ENCODE measurements around the gene CCDC183. TPM values are rescaled to one million over a fixed set of nuclear protein-coding genes. Genes with fewer than 3 reads are reported as not detected.

The CCDC183 gene
- polyA plus RNA-seq, 1 donor from 2014 or later: 5.5 TPM

DNA sequence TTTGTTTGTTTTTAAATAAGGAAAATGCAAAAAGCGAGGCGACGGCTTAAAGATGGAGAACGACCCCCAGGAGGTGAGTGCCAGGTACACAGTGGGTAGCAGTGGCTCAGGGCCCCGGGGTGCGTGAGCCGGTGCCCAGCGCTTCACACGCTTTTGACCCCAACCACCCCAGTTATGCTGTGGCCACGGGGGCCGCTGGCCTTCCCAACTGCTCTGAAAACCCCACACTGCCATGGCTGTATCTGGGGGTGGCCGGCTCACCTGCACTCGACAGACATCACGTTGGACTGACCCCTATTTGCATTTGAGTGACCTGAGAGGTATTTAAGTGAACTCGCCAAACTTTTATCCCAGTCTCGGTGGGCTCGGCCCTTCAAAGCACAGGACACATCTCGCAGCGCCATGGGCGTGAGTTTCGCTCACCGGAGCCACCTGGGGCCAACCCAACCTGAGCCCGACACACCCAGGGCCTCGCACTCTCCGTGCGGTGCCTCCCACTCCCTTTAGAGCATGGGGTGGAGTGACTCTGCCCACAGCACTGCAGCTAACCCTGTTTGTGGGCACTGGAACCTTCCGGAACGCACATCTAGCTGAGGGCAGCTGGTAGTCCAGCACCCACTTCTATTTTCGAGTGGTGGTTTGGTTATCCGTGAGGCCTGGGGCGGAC is 32.5 kb downstream of the CCDC183 start:
- Histone ChIP-seq H3K9me3 (ENCODE audit: low read length) (no peaks in the 10 kb centered on the region), H4K20me1 (ENCODE audit: insufficient read depth) (no peaks in the 10 kb centered on the region), H2AFZ (ENCODE audit: low read depth, low read length) (no peak overlapping the region), H3K9ac (ENCODE audit: low read length) (no peak overlapping the region), H3K27ac (ENCODE audit: low read length) (no peak overlapping the region), H3K9me2 (ENCODE audit: insufficient read depth, low read length) (no peaks in the 10 kb centered on the region), H3K79me2 (replicated peaks; ENCODE audit: insufficient read depth, low read length) (no peaks in the 10 kb centered on the region), H3K4me2 (ENCODE audit: low read length) (no peak overlapping the region), H3K27me3 (ENCODE audit: insufficient read depth, low read depth, low read length) (no peaks in the 10 kb centered on the region), H3K36me3 (ENCODE audit: insufficient read depth, low read length) (peaks cover 7% of the 10 kb centered on the region), H3F3A (ENCODE audit: insufficient read depth, low read length, poor library complexity, severe bottlenecking) (no peaks in the 10 kb centered on the region), H3K4me3 (ENCODE audit: low read length) (no peak overlapping the region)
- TF ChIP-seq TAF1 (IDR thresholded peaks at IDR 0.05; ENCODE audit: low read depth) (no peak), EP300 (conservative IDR thresholded peaks at IDR 0.05; ENCODE audit: poor library complexity, severe bottlenecking) (no peak), RAD21 (conservative IDR thresholded peaks at IDR 0.05) (no peak), EZH2 (IDR thresholded peaks at IDR 0.05; ENCODE audit: borderline replicate concordance, insufficient read depth, low read length, poor library complexity, severe bottlenecking) (no peak), POLR2AphosphoS5 (IDR thresholded peaks at IDR 0.05) (no peak), MXI1 (conservative IDR thresholded peaks at IDR 0.05; ENCODE audit: poor library complexity, severe bottlenecking) (no peak), SMC3 (conservative IDR thresholded peaks at IDR 0.05; ENCODE audit: poor library complexity) (no peak)
- TF ChIP-seq, protein P1, sequence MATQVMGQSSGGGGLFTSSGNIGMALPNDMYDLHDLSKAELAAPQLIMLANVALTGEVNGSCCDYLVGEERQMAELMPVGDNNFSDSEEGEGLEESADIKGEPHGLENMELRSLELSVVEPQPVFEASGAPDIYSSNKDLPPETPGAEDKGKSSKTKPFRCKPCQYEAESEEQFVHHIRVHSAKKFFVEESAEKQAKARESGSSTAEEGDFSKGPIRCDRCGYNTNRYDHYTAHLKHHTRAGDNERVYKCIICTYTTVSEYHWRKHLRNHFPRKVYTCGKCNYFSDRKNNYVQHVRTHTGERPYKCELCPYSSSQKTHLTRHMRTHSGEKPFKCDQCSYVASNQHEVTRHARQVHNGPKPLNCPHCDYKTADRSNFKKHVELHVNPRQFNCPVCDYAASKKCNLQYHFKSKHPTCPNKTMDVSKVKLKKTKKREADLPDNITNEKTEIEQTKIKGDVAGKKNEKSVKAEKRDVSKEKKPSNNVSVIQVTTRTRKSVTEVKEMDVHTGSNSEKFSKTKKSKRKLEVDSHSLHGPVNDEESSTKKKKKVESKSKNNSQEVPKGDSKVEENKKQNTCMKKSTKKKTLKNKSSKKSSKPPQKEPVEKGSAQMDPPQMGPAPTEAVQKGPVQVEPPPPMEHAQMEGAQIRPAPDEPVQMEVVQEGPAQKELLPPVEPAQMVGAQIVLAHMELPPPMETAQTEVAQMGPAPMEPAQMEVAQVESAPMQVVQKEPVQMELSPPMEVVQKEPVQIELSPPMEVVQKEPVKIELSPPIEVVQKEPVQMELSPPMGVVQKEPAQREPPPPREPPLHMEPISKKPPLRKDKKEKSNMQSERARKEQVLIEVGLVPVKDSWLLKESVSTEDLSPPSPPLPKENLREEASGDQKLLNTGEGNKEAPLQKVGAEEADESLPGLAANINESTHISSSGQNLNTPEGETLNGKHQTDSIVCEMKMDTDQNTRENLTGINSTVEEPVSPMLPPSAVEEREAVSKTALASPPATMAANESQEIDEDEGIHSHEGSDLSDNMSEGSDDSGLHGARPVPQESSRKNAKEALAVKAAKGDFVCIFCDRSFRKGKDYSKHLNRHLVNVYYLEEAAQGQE (IDR thresholded peaks at IDR 0.05; ENCODE audit: borderline replicate concordance): no peak
- TF ChIP-seq, protein P2, sequence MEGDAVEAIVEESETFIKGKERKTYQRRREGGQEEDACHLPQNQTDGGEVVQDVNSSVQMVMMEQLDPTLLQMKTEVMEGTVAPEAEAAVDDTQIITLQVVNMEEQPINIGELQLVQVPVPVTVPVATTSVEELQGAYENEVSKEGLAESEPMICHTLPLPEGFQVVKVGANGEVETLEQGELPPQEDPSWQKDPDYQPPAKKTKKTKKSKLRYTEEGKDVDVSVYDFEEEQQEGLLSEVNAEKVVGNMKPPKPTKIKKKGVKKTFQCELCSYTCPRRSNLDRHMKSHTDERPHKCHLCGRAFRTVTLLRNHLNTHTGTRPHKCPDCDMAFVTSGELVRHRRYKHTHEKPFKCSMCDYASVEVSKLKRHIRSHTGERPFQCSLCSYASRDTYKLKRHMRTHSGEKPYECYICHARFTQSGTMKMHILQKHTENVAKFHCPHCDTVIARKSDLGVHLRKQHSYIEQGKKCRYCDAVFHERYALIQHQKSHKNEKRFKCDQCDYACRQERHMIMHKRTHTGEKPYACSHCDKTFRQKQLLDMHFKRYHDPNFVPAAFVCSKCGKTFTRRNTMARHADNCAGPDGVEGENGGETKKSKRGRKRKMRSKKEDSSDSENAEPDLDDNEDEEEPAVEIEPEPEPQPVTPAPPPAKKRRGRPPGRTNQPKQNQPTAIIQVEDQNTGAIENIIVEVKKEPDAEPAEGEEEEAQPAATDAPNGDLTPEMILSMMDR (IDR thresholded peaks at IDR 0.05; ENCODE audit: poor library complexity, severe bottlenecking): no peak

DNA sequence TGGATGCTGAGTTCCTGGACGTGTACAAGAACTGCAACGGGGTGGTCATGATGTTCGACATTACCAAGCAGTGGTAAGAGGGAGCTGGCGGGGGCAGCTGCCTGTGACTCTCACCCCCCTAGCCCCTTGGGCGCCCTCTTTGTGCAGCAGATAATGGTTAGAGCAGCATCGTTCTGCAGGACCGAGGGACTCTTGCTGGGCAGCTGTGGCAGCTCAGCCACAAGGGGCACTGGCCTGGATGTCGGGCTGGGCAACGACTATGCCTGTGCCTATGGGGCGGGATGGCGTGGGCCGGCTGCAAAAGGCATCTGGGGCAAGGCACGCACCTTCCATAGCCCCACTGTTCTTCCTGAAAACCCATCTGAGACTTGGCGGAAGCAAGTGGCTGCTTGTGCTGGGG is 33.3 kb downstream of the CCDC183 start:
- H3F3A ChIP-seq (ENCODE audit: insufficient read depth, low read length, poor library complexity, severe bottlenecking): no peaks in the 10 kb centered on the region
- H3K79me2 ChIP-seq (replicated peaks; ENCODE audit: insufficient read depth, low read length): no peaks in the 10 kb centered on the region
- no peak overlapping the region for H3K4me2 ChIP-seq (ENCODE audit: low read length)
- H3K4me3 ChIP-seq (ENCODE audit: low read length): no peak overlapping the region
- no peaks in the 10 kb centered on the region for H4K20me1 ChIP-seq (ENCODE audit: insufficient read depth)
- no peak overlapping the region for H3K27ac ChIP-seq (ENCODE audit: low read length)
- H3K27me3 ChIP-seq (ENCODE audit: insufficient read depth, low read depth, low read length): no peaks in the 10 kb centered on the region
- H3K36me3 ChIP-seq (ENCODE audit: insufficient read depth, low read length): peaks cover 7% of the 10 kb centered on the region
- no peak overlapping the region for H3K9ac ChIP-seq (ENCODE audit: low read length)
- H3K9me3 ChIP-seq (ENCODE audit: low read length): no peaks in the 10 kb centered on the region
- TF ChIP-seq, protein P1 (IDR thresholded peaks at IDR 0.05; ENCODE audit: borderline replicate concordance): no peak
- TF ChIP-seq MXI1 (conservative IDR thresholded peaks at IDR 0.05; ENCODE audit: poor library complexity, severe bottlenecking) (no peak), TAF1 (IDR thresholded peaks at IDR 0.05; ENCODE audit: low read depth) (no peak), EP300 (conservative IDR thresholded peaks at IDR 0.05; ENCODE audit: poor library complexity, severe bottlenecking) (no peak), EZH2 (IDR thresholded peaks at IDR 0.05; ENCODE audit: borderline replicate concordance, insufficient read depth, low read length, poor library complexity, severe bottlenecking) (no peak), SMC3 (conservative IDR thresholded peaks at IDR 0.05; ENCODE audit: poor library complexity) (no peak), RAD21 (conservative IDR thresholded peaks at IDR 0.05) (no peak), POLR2AphosphoS5 (IDR thresholded peaks at IDR 0.05) (no peak)
- TF ChIP-seq, protein P2 (IDR thresholded peaks at IDR 0.05; ENCODE audit: poor library complexity, severe bottlenecking): no peak
- H2AFZ ChIP-seq (ENCODE audit: low read depth, low read length): no peak overlapping the region
- no peaks in the 10 kb centered on the region for H3K9me2 ChIP-seq (ENCODE audit: insufficient read depth, low read length)

Measured in neural cell (in vitro differentiated cells).